HG02938 (cell line): ENCODE data around the gene TF.
A peak's percentile ranks its signal among the peaks of the same experiment; 100 is the strongest.

Experiments used
- ATAC-seq: cut with Tn5 transposase; IDR thresholded peaks from one replicate; pipeline ENCODE4 v1.9.1; 2021; ENCODE audit warnings: mild to moderate bottlenecking, moderate library complexity; ENCODE audit not compliant: unreplicated experiment

Gene TF

GRCh38 chr3:133805384-133805701 lies 59.1 kb downstream of the TF start:
- no peak for ATAC-seq

- ATAC-seq = peak; percentile 97
These were observed 59.7 kb downstream of the TF start, which contains the start of gene SRPRB for GRCh38 chr3:133805702-133806475. SRPRB (plus strand) TSS chr3:133805815; CDS start chr3:133805849, 34 bp downstream.

DNA sequence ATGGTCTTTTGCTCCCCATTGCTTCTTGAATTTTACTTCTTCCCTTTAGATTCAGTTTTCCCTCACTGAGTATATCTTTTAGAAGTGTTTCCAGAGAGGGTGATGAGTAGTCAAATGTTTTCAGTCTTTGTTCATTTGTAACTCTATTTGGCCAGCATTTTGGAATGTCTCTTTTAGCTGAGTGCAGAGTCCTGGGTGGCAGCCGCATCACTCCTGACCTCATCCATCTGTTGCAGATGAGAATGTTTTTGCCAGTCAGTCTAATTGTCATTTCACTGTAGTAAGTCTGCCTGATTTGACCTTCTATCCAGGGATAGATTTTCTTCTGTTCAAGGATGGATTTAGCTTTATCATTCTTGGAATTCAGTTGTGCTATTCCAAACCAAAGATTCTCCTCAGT lies 66.7 kb downstream of the TF start:
- no peak for ATAC-seq

GRCh38 chr3:133815386-133815785 lies 69.2 kb downstream of the TF start:
- no peak for ATAC-seq

DNA sequence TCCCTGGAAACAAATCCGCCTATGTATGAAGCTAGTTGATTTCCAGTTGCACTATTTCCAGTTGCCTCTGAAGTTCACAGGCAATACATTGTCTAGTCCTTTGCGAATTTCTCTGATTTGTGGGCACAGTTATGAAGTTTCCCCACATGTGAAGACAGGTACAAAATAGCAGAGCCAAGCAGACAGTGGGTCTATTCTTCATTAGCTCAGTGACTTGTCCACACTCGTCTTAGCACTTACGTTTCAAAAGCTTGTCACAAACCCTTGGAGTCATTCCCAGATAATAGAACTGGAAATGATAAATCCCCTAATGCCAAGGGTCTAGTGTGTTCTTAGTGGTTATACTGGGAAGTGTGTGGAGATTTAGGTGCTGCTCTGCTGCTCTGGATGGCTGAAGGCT lies 73.9 kb downstream of the TF start:
- ATAC-seq = no peak

DNA sequence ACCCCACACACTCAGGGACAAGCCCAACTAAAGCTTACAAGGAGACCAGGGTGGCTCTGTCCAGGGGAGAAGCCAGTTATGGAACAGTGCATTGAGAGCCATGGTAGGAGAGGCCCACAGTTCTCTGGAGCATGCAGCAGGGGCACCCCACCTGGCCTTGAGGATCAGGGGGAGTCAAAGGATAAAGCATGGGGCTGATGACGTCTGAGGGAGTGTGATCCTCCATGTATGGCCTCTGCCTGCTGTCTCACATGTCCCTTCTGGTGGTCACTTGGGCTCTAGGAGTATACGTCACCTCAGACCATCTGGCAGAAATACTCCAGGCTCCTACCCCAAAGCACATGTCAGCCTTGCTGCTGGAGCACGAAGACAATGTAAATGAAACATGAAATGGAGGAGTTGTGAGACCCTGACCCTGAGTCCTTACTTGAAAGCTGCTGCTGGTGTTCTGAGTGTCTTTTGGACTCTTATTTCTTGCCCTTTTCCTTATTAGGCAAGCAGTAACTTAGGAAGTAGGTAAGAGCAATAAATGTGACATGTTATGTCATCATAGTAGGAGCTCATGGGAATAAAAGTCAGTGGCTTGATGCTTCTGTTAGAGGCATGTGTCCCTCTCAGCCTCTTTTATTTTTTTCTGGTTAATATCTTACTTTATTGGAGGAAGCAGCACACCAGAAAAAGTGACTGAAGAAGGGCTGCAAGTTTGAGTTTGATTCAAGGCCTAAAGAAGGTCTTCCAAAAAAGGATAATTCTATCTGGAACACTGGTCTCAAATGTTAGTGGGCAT lies 74.9 kb downstream of the TF start:
- ATAC-seq = no peak

DNA sequence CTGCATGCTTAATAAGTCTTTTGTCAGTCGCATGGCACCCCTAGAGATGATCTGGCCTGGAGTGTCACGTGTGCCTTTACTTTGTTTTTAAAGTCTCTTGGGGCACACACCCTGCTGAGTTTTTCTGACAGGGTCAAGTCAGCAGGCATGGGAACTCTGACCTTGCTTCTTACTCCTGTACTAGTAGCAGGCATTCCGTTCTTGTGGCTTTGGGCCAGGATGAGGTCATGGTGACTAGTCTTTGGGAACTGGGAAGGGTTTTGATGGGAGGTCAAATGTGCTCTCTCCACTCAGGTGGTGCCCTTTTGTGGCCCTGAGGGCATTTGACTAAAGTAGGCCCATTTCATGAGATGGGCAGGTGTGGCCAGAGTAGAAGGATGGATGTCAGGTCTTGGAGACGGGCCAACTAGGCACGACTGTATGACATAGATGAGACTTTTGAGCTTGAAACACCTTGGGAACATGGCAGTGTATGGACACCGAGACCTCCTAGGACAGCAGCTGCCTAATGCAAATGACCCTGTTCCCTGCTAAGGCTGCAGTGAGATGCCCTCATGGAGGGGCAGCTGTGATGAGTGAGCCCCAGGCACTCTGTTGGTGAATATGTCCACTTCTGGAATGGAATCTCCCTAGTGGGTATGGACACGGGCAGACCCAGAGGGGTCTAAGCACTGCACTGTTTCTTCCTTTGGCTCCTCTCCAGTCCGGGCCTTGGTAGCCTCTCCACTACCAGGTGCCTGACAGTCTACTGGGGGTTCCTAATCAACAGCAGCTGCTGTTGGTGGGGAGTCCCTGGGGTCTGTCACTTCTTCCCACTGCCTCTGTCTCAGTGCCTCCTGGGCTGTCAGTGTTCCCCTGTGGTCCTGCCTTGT lies 75.8 kb downstream of the TF start:
- ATAC-seq = no peak

DNA sequence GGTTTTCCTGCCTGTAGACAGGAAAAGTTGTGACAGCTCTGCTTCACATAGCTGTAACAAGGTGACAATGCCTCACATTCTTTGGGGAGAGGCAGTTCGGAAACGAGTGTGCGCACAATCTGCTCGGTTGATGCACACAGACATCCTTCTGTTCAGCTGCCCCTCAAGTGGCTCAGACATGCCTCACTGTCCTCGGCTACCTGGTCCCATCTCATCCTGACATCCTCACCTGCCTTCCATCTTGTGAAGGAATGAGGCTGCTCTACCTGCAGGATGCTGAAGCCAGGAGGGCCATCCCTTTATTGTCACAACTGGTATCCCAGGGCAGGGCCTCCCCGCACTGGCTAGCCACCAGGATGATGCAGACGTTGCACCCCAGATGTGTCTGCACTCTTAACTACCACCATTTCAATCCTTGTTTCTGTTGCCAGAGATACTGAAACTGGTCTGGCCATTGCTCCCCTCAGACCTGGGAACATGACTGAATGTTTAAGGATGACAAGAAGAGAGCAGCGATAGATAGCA lies 78.8 kb downstream of the TF start:
- ATAC-seq = no peak

- no peak for ATAC-seq
These were observed 80.0 kb downstream of the TF start for GRCh38 chr3:133825969-133826727.

- no peak for ATAC-seq
These were observed 80.9 kb downstream of the TF start for GRCh38 chr3:133827136-133827535.

GRCh38 chr3:133827684-133828083 lies 81.5 kb downstream of the TF start:
- no peak for ATAC-seq

DNA sequence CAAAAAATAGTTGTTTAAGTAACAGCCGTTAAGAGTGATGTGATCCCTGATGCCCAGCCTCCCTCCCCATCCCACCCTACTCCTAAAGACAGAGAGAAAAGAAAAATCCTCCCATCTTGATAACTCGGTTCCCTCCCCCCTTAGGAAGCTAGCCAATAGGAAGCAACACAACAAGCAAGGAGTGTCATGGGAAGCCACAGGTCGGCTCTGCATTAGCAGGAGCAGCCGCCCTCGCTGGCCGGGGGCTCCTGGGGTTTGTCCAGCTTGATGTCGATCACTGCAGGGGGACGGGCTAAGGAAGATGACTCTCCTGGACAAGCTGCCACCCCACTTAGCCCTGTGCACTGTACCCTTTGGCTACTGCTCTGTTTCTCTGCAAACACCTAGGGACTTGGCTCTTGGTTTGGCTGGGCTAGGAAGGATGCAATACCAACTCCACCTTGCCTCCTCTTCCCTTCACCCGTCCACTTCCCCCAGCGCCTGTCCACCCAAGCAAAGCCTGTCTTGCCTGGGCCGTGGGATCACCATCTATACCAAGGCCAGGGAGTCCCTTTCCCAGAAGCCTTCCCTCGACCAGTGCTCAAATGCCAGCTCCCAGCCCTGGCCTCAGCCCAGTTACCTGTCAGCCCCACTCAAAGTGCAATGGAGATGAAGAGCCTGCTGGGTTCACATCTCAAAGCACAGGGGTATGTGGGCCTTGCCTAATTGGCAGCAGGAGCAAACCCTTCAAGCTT lies 82.5 kb downstream of the TF start:
- no peak for ATAC-seq

GRCh38 chr3:133829310-133829707 lies 83.1 kb downstream of the TF start:
- ATAC-seq = no peak

DNA sequence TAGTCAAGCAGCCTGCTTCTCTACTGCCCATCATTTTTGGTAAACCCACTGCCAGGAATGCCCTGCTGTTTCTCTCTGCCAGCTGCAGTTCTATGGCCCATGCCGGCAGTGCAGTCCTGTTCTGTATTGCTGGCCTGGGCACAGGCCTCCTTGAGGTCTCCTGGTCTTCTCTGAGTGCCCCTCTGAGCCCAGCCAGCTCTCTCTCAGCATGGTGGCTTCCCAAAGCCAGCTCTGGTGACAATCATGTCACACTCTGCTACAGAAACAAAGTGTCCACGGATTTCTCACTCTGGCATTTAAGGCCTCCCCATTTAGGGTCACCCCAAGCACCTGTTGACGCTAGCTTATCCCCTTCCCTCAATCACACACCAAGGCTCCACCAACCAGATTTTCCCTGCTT lies 83.9 kb downstream of the TF start:
- no peak for ATAC-seq

DNA sequence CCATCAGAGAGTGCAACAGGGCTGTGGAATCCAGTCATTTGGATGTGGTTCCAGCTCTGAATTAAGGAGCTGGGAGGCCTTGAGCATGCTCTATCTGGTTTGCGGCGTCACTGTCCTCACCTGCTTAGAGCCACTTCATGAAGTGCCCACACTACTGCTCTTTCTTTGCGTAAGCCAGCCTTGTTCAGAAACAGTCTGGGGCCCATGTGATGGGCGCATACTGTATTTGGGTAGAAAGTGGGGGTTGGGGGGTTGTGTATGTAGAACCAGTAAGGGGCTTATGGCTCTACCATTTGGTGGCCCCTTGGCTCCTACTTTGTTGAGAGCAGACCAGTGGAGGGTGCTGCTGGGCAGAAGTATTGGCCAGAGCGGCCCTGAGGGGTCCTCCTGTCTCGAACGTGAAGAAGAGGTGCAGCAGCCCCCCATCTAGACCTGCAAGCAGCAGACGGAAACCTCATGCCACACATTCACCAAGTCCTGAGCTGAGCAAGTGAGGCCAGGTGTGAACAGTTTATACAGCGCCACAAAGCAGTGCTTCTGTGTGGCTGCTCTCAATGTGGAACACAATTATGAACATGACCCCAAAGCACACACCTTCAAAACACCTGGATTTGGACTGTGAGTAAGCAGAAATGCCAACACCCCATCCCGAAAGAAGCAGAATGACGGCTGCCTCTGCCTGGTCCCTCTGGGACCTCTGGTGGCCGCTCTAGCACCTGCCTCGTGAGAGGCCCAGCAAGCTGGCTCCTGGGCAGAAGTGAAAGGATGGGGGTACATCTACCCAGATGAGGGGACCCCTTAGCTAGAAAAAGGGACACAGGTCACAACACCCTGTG lies 86.0 kb downstream of the TF start:
- no peak for ATAC-seq

GRCh38 chr3:133832802-133833144 lies 86.6 kb downstream of the TF start:
- ATAC-seq = no peak

GRCh38 chr3:133833267-133833666 lies 87.1 kb downstream of the TF start:
- ATAC-seq = no peak

- ATAC-seq = no peak
These were observed 87.9 kb downstream of the TF start for GRCh38 chr3:133833880-133834620.
